Parathyroid adenoma (tissue), 2 donors: Measurements from ENCODE around the gene CTU2.

ENCODE experiments used
- H2AFZ ChIP-seq: fragments of 300-600 bp; sonication (generic); one replicate; pipeline ENCODE4 v1.7.0; 2017; ENCODE audit warnings: antibody characterized with exemption, mild to moderate bottlenecking
- H3K27ac ChIP-seq: fragments of 300-600 bp; sonication (generic); one replicate; pipeline ENCODE4 v1.7.0; 2017
- H3K27me3 ChIP-seq: fragments of 300-600 bp; sonication (generic); one replicate; pipeline ENCODE4 v1.7.0; 2017; ENCODE audit warnings: low read length; ENCODE audit not compliant: control insufficient read depth, insufficient read depth
- H3K36me3 ChIP-seq: fragments of 300-600 bp; sonication (generic); one replicate; pipeline ENCODE4 v1.7.0; 2017; ENCODE audit warnings: low read length; ENCODE audit not compliant: control insufficient read depth, insufficient read depth
- H3K4me1 ChIP-seq: fragments of 300-600 bp; sonication (generic); one replicate; pipeline ENCODE4 v1.7.0; 2017; ENCODE audit warnings: control low read depth
- H3K4me2 ChIP-seq: fragments of 300-600 bp; sonication (generic); one replicate; pipeline ENCODE4 v1.7.0; 2017; ENCODE audit warnings: low read length
- H3K4me3 ChIP-seq: fragments of 300-600 bp; sonication (generic); one replicate; pipeline ENCODE4 v1.7.0; 2017; ENCODE audit warnings: low read depth, low read length
- H3K79me2 ChIP-seq: fragments of 300-600 bp; sonication (generic); one replicate; pipeline ENCODE4 v1.7.0; 2017; ENCODE audit warnings: control low read depth
- H3K9ac ChIP-seq: fragments of 300-600 bp; sonication (generic); one replicate; pipeline ENCODE4 v1.7.0; 2017; ENCODE audit warnings: mild to moderate bottlenecking
- H3K9me3 ChIP-seq: fragments of 300-600 bp; sonication (generic); one replicate; pipeline ENCODE4 v1.7.0; 2017; ENCODE audit warnings: low read length; ENCODE audit not compliant: control insufficient read depth
- CTCF ChIP-seq: fragments of 300-600 bp; sonication (generic); IDR thresholded peaks from one replicate; pipeline ENCODE4 v1.7.0; 2017; ENCODE audit warnings: antibody characterized with exemption, mild to moderate bottlenecking
- donor health status: primary hyperparathyroidism.

CTU2 gene

GRCh38 chr16:88673716-88674379, 32.5 kb upstream of the CTU2 start:
- Histone ChIP-seq H3K4me3 (no peak overlapping the region), H3K4me2 (no peak overlapping the region), H3K36me3 (no peaks in the 10 kb centered on the region), H3K79me2 (no peaks in the 10 kb centered on the region), H3K27ac (no peak overlapping the region), H2AFZ (no peak overlapping the region), H3K27me3 (no peaks in the 10 kb centered on the region), H3K9ac (no peak overlapping the region), H3K4me1 (no peaks in the 10 kb centered on the region), H3K9me3 (no peaks in the 10 kb centered on the region)
- no peak for TF ChIP-seq CTCF

GRCh38 chr16:88676502-88677242, 29.6 kb upstream of the CTU2 start:
- no peak overlapping the region for H2AFZ ChIP-seq
- no peaks in the 10 kb centered on the region for H3K79me2 ChIP-seq
- H3K27me3 ChIP-seq, result no peaks in the 10 kb centered on the region
- H3K9ac ChIP-seq, result no peak overlapping the region
- H3K27ac ChIP-seq, result no peak overlapping the region
- no peaks in the 10 kb centered on the region for H3K36me3 ChIP-seq
- H3K9me3 ChIP-seq, result no peaks in the 10 kb centered on the region
- no peak for TF ChIP-seq CTCF
- no peak overlapping the region for H3K4me3 ChIP-seq
- H3K4me1 ChIP-seq, result no peaks in the 10 kb centered on the region
- H3K4me2 ChIP-seq, result no peak overlapping the region

- no peak overlapping the region for H3K27ac ChIP-seq
- no peaks in the 10 kb centered on the region for H3K79me2 ChIP-seq
- H3K36me3 ChIP-seq, result no peaks in the 10 kb centered on the region
- no peaks in the 10 kb centered on the region for H3K9me3 ChIP-seq
- no peak overlapping the region for H3K9ac ChIP-seq
- H3K4me2 ChIP-seq, result no peak overlapping the region
- no peak for TF ChIP-seq CTCF
- H2AFZ ChIP-seq, result no peak overlapping the region
- no peak overlapping the region for H3K4me3 ChIP-seq
- no peaks in the 10 kb centered on the region for H3K4me1 ChIP-seq
- H3K27me3 ChIP-seq, result no peaks in the 10 kb centered on the region
These were observed 28.6 kb upstream of the CTU2 start for GRCh38 chr16:88677721-88678120.

- H3K27me3 ChIP-seq, result no peaks in the 10 kb centered on the region
- no peaks in the 10 kb centered on the region for H3K9me3 ChIP-seq
- H3K27ac ChIP-seq, result no peak overlapping the region
- no peaks in the 10 kb centered on the region for H3K36me3 ChIP-seq
- H3K79me2 ChIP-seq, result no peaks in the 10 kb centered on the region
- H3K4me3 ChIP-seq, result no peak overlapping the region
- H3K4me2 ChIP-seq, result no peak overlapping the region
- H3K9ac ChIP-seq, result no peak overlapping the region
- H2AFZ ChIP-seq, result no peak overlapping the region
- H3K4me1 ChIP-seq, result no peaks in the 10 kb centered on the region
- no peak for TF ChIP-seq CTCF
These were observed 27.9 kb upstream of the CTU2 start for GRCh38 chr16:88678224-88678979.
